GM12891 (cell line): Measurements from ENCODE around the gene RPL18.

ENCODE experiments used
- POLR2AphosphoS5 ChIP-seq: IDR thresholded peaks from 2 replicates; pipeline ENCODE4 v1.6.1; 2011; ENCODE audit warnings: low read depth, low read length, control low read depth
- TAF1 ChIP-seq: IDR thresholded peaks from 2 replicates; pipeline ENCODE4 v1.6.1; 2011; ENCODE audit warnings: low read depth, low read length, control low read depth

DNA sequence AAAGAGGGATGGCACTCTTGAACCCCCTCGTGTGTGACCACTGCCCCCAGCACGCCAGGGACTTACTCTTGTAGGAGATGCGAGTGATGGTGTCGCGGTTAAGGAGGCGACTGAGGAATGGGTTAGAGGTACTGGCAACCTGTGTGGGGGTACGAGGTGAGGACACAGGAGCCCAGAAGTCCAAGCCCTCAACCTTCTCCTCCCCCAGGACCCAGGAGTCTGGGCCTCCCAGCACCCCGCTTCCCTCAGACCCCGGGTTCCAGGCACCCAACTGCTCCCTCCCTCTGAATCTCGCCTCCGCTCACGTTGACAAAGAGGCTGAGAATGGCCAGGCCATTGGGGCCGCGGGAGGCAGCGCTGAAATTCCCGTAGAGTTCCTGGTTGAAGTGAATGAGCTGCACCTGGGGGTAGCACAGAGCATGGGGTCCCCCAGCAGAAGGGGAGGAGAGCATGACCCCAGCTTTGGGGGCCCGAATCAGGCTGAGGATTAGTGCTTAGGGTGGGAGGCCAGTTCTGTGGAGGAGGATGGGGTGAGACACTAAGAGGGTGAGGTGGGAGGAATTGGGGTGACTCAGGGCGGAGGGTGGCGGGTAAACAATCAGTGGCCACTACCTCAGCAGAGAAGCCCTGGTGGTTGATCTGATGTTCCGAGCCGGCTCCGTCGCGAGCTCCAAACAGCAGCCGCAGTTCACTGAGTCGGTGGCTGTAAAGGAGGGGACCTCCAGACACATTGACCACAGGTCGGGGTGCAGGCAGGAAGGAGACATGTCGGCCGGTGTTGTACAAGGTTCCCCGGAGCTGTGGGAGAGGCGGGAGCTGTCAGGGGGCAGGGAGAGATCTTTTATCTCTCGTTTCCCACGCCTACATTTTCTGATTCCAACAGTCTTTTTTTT is 20.8 kb upstream of the RPL18 start:
- TF ChIP-seq TAF1 (no peak), POLR2AphosphoS5 (no peak)
